Esophagus squamous epithelium (tissue), 5 donors: ENCODE data around the gene CPM. TPM values are rescaled to one million over a fixed set of nuclear protein-coding genes. Genes with fewer than 3 reads are reported as not detected.

Experiments used
- DNase-seq: peaks from one replicate; lab custom pipeline; 2025; lab: John Stamatoyannopoulos, UW
- H3K27ac ChIP-seq, 4 donors: fragments of 200-600 bp; sonication (generic); one replicate each; pipeline ENCODE4 v1.5.1; 2016 to 2019; ENCODE audit warnings: mild to moderate bottlenecking in 1 of 4
- H3K27me3 ChIP-seq, 4 donors: fragments of 200-600 bp; sonication (generic); 1 replicate in 3 of 4; 2 replicates in 1 of 4; pipeline versions ENCODE4 v1.5.1 to v1.6.0; 2017 to 2021; ENCODE audit warnings: antibody characterized with exemption in 1 of 4
- H3K36me3 ChIP-seq, 3 donors: fragments of 200-600 bp; sonication (generic); one replicate each; pipeline ENCODE4 v1.5.1; 2016 to 2019
- H3K4me1 ChIP-seq, 3 donors: fragments of 200-600 bp; sonication (generic); one replicate each; pipeline ENCODE4 v1.5.1; 2017 to 2019
- H3K4me3 ChIP-seq, 4 donors: fragments of 200-600 bp; sonication (generic); 1 replicate in 3 of 4; 2 replicates in 1 of 4; pipeline ENCODE4 v1.5.1; 2016 to 2019; ENCODE audit warnings: mild to moderate bottlenecking in 2 of 4, moderate library complexity in 1 of 4
- H3K9me3 ChIP-seq, 3 donors: fragments of 200-600 bp; sonication (generic); one replicate each; pipeline ENCODE4 v1.5.1; 2016 to 2019
- CTCF ChIP-seq, 6 experiments: fragments of 450-650 bp in 4 of 6; fragments of 200-600 bp in 2 of 6; sonication (generic) in 2 of 6; IDR thresholded peaks; one replicate each; pipeline ENCODE4 v1.5.1; 2016 to 2019; ENCODE audit warnings: antibody characterized with exemption in 6 of 6, mild to moderate bottlenecking in 4 of 6, moderate library complexity in 4 of 6
- POLR2A ChIP-seq, 4 donors: fragments of 450-650 bp; IDR thresholded peaks; one replicate each; pipeline ENCODE4 v1.6.1; 2017; ENCODE audit warnings: antibody characterized with exemption in 4 of 4, mild to moderate bottlenecking in 4 of 4, moderate library complexity in 3 of 4
- WGBS, 2 donors: methylation state at CpG; one replicate each; pipeline ENCODE4 v1.1.5; 2018; 5-methylcytosine and 5-hydroxymethylcytosine counted together
- intact Hi-C: fragments of 100-400 bp; cut with DNase I; formaldehyde crosslinking; loops from one replicate; pipeline ENCODE4 v1.15.0; 2022
- total RNA-seq, 4 donors: library from RNA; depleted of rRNA; stranded (reverse); fragments of >200 nt; gene quantifications; one replicate each; pipeline ENCODE4 v1.1.0, GENCODE V29; 2016
- donor health status: DM: yes; HTN: yes; CAD: no.

CPM gene
- total RNA-seq, 4 donors from 2014 or later, result 10.9 to 35.5 (median 20.6) TPM

- Histone ChIP-seq H3K4me1 (no peaks in the 10 kb centered on the region), H3K36me3 (peaks cover 3 to 94% (median 25%) of the 10 kb centered on the region in 3 donors), H3K4me3 (no peak overlapping the region), H3K9me3 (no peaks in the 10 kb centered on the region), H3K27ac (no peak overlapping the region), H3K27me3 (no peaks in the 10 kb centered on the region)
- TF ChIP-seq POLR2A (IDR thresholded peaks at IDR 0.05), result no peak
- TF ChIP-seq CTCF (IDR thresholded peaks at IDR 0.05), result no peak
- WGBS, 2 donors, result 81 to 83% methylated on average over 4 to 10 of the region's 10 CpGs
- no peak for DNase-seq
- intact Hi-C loops, result no loop called here
Observed at GRCh38 chr12:68835333-68835908, 97.5 kb downstream of the CPM start.

GRCh38 chr12:68833508-68833907 is 99.5 kb downstream of the CPM start:
- no peaks in the 10 kb centered on the region for H3K4me1 ChIP-seq
- no peak overlapping the region for H3K27ac ChIP-seq
- H3K27me3 ChIP-seq, result no peaks in the 10 kb centered on the region
- DNase-seq, result no peak
- no peak for TF ChIP-seq POLR2A (IDR thresholded peaks at IDR 0.05)
- TF ChIP-seq CTCF (IDR thresholded peaks at IDR 0.05), result no peak
- intact Hi-C loops, result no loop called here
- no peaks in the 10 kb centered on the region for H3K9me3 ChIP-seq
- no peak overlapping the region for H3K4me3 ChIP-seq
- WGBS, 2 donors, result 92 to 93% methylated on average over 4 of the region's 4 CpGs
- H3K36me3 ChIP-seq, result peaks cover 3 to 94% (median 35%) of the 10 kb centered on the region in 3 donors

- no peak overlapping the region for H3K4me3 ChIP-seq
- DNase-seq, result no peak
- intact Hi-C loops, result no loop called here
- H3K27me3 ChIP-seq, result no peaks in the 10 kb centered on the region
- 88 to 93% methylated on average over 4 of the region's 4 CpGs for WGBS, 2 donors
- no peaks in the 10 kb centered on the region for H3K9me3 ChIP-seq
- TF ChIP-seq POLR2A (IDR thresholded peaks at IDR 0.05), result no peak
- TF ChIP-seq CTCF (IDR thresholded peaks at IDR 0.05), result no peak
- H3K36me3 ChIP-seq, result peaks cover 3 to 94% (median 32%) of the 10 kb centered on the region in 3 donors
- H3K4me1 ChIP-seq, result no peaks in the 10 kb centered on the region
- H3K27ac ChIP-seq, result no peak overlapping the region
Observed at GRCh38 chr12:68832504-68832867, 100.5 kb downstream of the CPM start.

- H3K27ac ChIP-seq, result no peak overlapping the region
- H3K4me1 ChIP-seq, result no peaks in the 10 kb centered on the region
- WGBS, 2 donors, result 81 to 86% methylated on average over 13 to 14 of the region's 14 CpGs
- H3K27me3 ChIP-seq, result no peaks in the 10 kb centered on the region
- intact Hi-C loops, result no loop called here
- no peak for TF ChIP-seq POLR2A (IDR thresholded peaks at IDR 0.05)
- no peak for TF ChIP-seq CTCF (IDR thresholded peaks at IDR 0.05)
- H3K4me3 ChIP-seq, result no peak overlapping the region
- H3K36me3 ChIP-seq, result peaks cover 3 to 94% (median 28%) of the 10 kb centered on the region in 3 donors
- H3K9me3 ChIP-seq, result no peaks in the 10 kb centered on the region
- DNase-seq, result no peak
Observed at GRCh38 chr12:68831751-68832503, 101.0 kb downstream of the CPM start.

GRCh38 chr12:68831272-68831671 is 101.7 kb downstream of the CPM start:
- Histone ChIP-seq H3K27me3 (no peaks in the 10 kb centered on the region), H3K4me3 (no peak overlapping the region), H3K27ac (no peak overlapping the region), H3K4me1 (no peaks in the 10 kb centered on the region), H3K9me3 (no peaks in the 10 kb centered on the region), H3K36me3 (peaks cover 3 to 94% (median 32%) of the 10 kb centered on the region in 3 donors)
- DNase-seq, result no peak
- 87 to 88% methylated on average over 4 to 6 of the region's 6 CpGs for WGBS, 2 donors
- no peak for TF ChIP-seq POLR2A (IDR thresholded peaks at IDR 0.05)
- TF ChIP-seq CTCF (IDR thresholded peaks at IDR 0.05), result no peak
- intact Hi-C loops, result no loop called here
